Suppressor macrophage treated with lipopolysaccharide for 4 hours (primary cell): ENCODE measurements around the gene AFDN.

Source experiments
- DNase-seq: peaks from one replicate; pipeline ENCODE4 v3.0.0-alpha.2; 2020

The AFDN gene

GRCh38 chr6:167879612-167880011, 52.9 kb downstream of the AFDN start:
- DNase-seq: no peak

- DNase-seq: no peak
Observed at GRCh38 chr6:167881327-167881726, 54.6 kb downstream of the AFDN start.

GRCh38 chr6:167882244-167882643, 55.5 kb downstream of the AFDN start:
- DNase-seq: no peak

GRCh38 chr6:167888098-167888497, 61.4 kb downstream of the AFDN start:
- no peak for DNase-seq

- DNase-seq: no peak
Observed at GRCh38 chr6:167892835-167893815, 66.4 kb downstream of the AFDN start.

GRCh38 chr6:167894965-167895364, 68.3 kb downstream of the AFDN start:
- DNase-seq: no peak

GRCh38 chr6:167896648-167897047, 69.9 kb downstream of the AFDN start:
- DNase-seq: no peak

- peak; percentile 54 for DNase-seq
Observed at GRCh38 chr6:167898673-167899311, 72.1 kb downstream of the AFDN start.

GRCh38 chr6:167904791-167905190, 78.1 kb downstream of the AFDN start:
- DNase-seq: no peak

- DNase-seq: no peak
Observed at GRCh38 chr6:167906899-167907298, 80.2 kb downstream of the AFDN start.

GRCh38 chr6:167907837-167908681, 81.3 kb downstream of the AFDN start:
- peak; percentile 17 for DNase-seq

GRCh38 chr6:167910007-167910406, 83.3 kb downstream of the AFDN start:
- DNase-seq: no peak

- no peak for DNase-seq
Observed at GRCh38 chr6:167910652-167911051, 83.9 kb downstream of the AFDN start.

GRCh38 chr6:167912494-167912893, 85.8 kb downstream of the AFDN start:
- DNase-seq: no peak

GRCh38 chr6:167913699-167914098, 87.0 kb downstream of the AFDN start:
- DNase-seq: no peak

- no peak for DNase-seq
Observed at GRCh38 chr6:167915139-167915538, 88.4 kb downstream of the AFDN start.

GRCh38 chr6:167917551-167918154, 90.9 kb downstream of the AFDN start:
- DNase-seq: no peak

- no peak for DNase-seq
Observed at GRCh38 chr6:167918548-167919278, 92.0 kb downstream of the AFDN start.

- no peak for DNase-seq
Observed at GRCh38 chr6:167919349-167919748, 92.6 kb downstream of the AFDN start.

GRCh38 chr6:167920165-167920564, 93.5 kb downstream of the AFDN start:
- no peak for DNase-seq

- DNase-seq: no peak
Observed at GRCh38 chr6:167921831-167922230, 95.1 kb downstream of the AFDN start.

- no peak for DNase-seq
Observed at GRCh38 chr6:167925026-167925425, 98.3 kb downstream of the AFDN start.
